ENCODE results near the gene WDHD1. TPM values are rescaled to one million over a fixed set of nuclear protein-coding genes. Genes with fewer than 3 reads are reported as not detected.
"Not testable (repeated sequence)": the region's sequence is repeated elsewhere in the genome, so short reads cannot be mapped to it uniquely, and the experiment has no call there.

Gene WDHD1
- total and polyA plus RNA-seq, 4 donors, result 5.4 to 9.2 (median 7.8) TPM

DNA sequence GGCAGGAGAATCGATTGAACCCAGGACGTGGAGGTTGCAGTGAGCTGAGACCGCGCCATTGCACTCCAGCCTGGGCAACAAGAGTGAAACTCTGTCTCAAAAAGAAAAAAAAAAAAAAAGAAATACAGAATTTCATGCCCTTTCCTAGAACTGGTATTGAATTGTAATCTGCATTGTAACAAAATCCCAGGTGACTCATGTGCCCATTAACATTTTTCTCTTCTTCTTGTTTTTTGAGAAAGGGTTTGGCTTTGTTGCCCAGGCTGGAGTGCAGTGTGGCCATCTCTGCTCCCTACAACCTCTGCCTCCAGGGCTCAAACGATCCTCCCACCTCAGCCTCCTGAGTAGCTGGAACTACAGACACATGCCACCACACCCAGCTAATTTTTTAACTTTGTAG is 100.3 kb downstream of the WDHD1 start:
- DNase-seq (ENCODE audit: low read depth in 4 of 6, low spot score in 6 of 6); H3K4me3 ChIP-seq (ENCODE audit: low read depth, low read length); H3K36me3 ChIP-seq (ENCODE audit: control insufficient read depth, insufficient read depth, low read length); H3K27ac ChIP-seq (ENCODE audit: low read depth, low read length); H3K27me3 ChIP-seq (ENCODE audit: control insufficient read depth, insufficient read depth, low read length); H3K9me3 ChIP-seq (ENCODE audit: control insufficient read depth, insufficient read depth, low read length); H3K4me1 ChIP-seq (ENCODE audit: control insufficient read depth, insufficient read depth, low read length): not testable (repeated sequence)
- 83% methylated on average over 1 of the region's 5 CpGs for WGBS (ENCODE audit: insufficient coverage)

DNA sequence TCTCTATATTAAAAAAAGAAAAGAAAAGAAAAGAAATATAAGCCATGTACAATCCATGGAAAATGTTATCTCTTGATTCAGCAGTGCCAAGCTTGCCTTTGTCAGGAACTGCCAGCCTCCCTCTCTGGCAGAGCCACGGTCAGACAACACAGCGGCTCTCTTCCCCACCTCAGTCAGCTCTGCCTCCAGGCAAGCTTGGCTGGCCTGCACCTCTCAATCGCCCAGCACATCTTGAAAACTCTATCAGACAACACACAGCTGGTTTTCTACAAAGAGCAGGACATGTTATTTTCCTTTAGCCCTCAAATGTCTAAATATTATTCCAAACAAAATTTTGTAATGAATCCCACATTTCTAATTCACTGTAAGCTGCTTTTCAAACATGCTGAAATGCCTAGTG is 104.3 kb downstream of the WDHD1 start:
- no peaks in the 10 kb centered on the region for H3K9me3 ChIP-seq (ENCODE audit: control insufficient read depth, insufficient read depth, low read length)
- no peak overlapping the region for H3K4me3 ChIP-seq (ENCODE audit: low read depth, low read length)
- 69% methylated on average over 3 of the region's 3 CpGs for WGBS (ENCODE audit: insufficient coverage)
- H3K27me3 ChIP-seq (ENCODE audit: control insufficient read depth, insufficient read depth, low read length), result no peaks in the 10 kb centered on the region
- H3K4me1 ChIP-seq (ENCODE audit: control insufficient read depth, insufficient read depth, low read length), result no peaks in the 10 kb centered on the region
- no peak overlapping the region for H3K27ac ChIP-seq (ENCODE audit: low read depth, low read length)
- H3K36me3 ChIP-seq (ENCODE audit: control insufficient read depth, insufficient read depth, low read length), result no peaks in the 10 kb centered on the region
- no peak for DNase-seq (ENCODE audit: low read depth in 4 of 6, low spot score in 6 of 6)

DNA sequence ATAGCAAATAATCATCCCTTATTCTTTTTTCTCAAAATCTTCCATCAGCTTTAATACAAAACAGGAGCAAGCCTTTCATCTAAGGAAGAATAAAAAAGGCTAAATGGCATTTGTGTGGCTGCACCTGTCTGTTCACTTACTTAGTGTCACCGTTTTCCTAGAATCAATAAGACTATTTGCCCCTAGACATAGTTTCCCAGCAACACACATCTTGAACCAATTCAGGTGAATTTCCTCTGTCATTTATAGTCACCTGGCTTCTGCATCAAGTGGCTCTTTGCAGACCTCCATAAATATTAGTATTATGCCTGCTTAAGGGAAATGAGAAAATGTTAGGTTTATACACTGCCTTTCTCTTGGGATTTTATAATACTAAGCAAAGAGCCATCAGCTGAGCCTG is 106.8 kb downstream of the WDHD1 start:
- Histone ChIP-seq H3K27ac (ENCODE audit: low read depth, low read length) (no peak overlapping the region), H3K36me3 (ENCODE audit: control insufficient read depth, insufficient read depth, low read length) (no peaks in the 10 kb centered on the region), H3K4me1 (ENCODE audit: control insufficient read depth, insufficient read depth, low read length) (no peaks in the 10 kb centered on the region), H3K27me3 (ENCODE audit: control insufficient read depth, insufficient read depth, low read length) (no peaks in the 10 kb centered on the region), H3K9me3 (ENCODE audit: control insufficient read depth, insufficient read depth, low read length) (no peaks in the 10 kb centered on the region), H3K4me3 (ENCODE audit: low read depth, low read length) (no peak overlapping the region)
- peak in 1 of 6 donors; percentile 17 for DNase-seq (ENCODE audit: low read depth in 4 of 6, low spot score in 6 of 6)
- no CpG with 5 or more reads among the region's 1 CpG for WGBS (ENCODE audit: insufficient coverage)

DNA sequence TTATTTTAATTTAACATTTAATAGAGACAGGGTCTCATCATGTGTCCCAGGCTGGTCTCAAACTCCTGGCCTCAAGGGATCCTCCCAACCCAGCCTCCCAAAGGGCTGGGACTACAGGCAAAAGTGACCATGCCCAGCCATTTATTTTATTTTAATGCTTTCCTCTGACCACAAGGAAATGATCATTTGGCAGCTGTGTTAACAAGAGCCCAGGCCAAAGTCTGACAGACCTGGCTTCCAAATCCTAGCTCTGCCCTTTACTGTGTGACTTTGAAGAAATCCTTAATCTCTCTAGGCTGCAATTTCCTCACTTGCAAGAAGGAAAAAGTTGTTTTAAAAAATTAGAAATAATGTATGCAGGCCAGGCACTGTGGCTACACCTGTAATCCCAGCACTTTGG is 107.6 kb downstream of the WDHD1 start:
- Histone ChIP-seq H3K9me3 (ENCODE audit: control insufficient read depth, insufficient read depth, low read length) (no peaks in the 10 kb centered on the region), H3K27ac (ENCODE audit: low read depth, low read length) (no peak overlapping the region), H3K36me3 (ENCODE audit: control insufficient read depth, insufficient read depth, low read length) (no peaks in the 10 kb centered on the region), H3K4me3 (ENCODE audit: low read depth, low read length) (no peak overlapping the region), H3K27me3 (ENCODE audit: control insufficient read depth, insufficient read depth, low read length) (no peaks in the 10 kb centered on the region), H3K4me1 (ENCODE audit: control insufficient read depth, insufficient read depth, low read length) (no peaks in the 10 kb centered on the region)
- DNase-seq (ENCODE audit: low read depth in 4 of 6, low spot score in 6 of 6), result no peak

DNA sequence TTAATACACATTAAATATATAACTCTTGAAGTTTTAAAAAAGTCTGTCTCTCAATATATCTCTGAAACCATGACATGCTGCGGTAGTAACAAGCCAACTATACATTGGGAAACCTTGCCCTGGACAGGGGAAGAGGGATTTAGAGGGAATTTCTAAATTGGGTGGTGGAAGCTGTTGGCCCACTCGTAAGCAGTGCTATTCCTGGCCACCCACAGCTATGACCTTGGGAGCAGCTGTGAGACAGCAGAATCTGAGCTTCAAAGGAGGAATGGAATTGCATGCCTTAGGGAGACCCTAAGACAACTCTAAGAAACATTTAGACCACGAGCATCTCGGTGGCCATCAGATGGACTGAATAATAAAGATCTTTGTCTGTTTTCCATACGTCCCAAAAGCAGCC is 108.5 kb downstream of the WDHD1 start:
- Histone ChIP-seq H3K9me3 (ENCODE audit: control insufficient read depth, insufficient read depth, low read length) (no peaks in the 10 kb centered on the region), H3K4me3 (ENCODE audit: low read depth, low read length) (no peak overlapping the region), H3K27ac (ENCODE audit: low read depth, low read length) (no peak overlapping the region), H3K36me3 (ENCODE audit: control insufficient read depth, insufficient read depth, low read length) (no peaks in the 10 kb centered on the region), H3K4me1 (ENCODE audit: control insufficient read depth, insufficient read depth, low read length) (no peaks in the 10 kb centered on the region), H3K27me3 (ENCODE audit: control insufficient read depth, insufficient read depth, low read length) (no peaks in the 10 kb centered on the region)
- 60% methylated on average over 1 of the region's 5 CpGs for WGBS (ENCODE audit: insufficient coverage)
- DNase-seq (ENCODE audit: low read depth in 4 of 6, low spot score in 6 of 6), result no peak

DNA sequence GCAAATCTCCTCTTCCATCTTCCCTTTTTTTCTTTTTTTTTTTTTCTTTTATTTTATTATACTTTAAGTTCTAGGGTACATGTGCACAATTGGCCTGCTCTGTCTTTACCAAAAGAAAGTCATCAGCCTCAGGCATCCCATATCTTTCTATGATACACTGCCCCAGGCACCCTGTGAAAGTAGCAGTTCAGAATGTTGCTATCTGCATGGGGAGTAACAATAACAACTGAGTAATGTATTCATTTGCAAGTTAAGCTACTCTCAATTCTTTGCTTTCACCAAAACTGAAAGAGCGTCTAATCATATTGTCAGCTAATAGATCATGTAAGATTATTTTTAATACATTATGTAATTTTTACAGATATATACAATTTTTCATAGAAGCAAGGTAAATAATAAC is 110.8 kb downstream of the WDHD1 start:
- no peaks in the 10 kb centered on the region for H3K36me3 ChIP-seq (ENCODE audit: control insufficient read depth, insufficient read depth, low read length)
- DNase-seq (ENCODE audit: low read depth in 4 of 6, low spot score in 6 of 6), result no peak
- no CpG with 5 or more reads among the region's 1 CpG for WGBS (ENCODE audit: insufficient coverage)
- H3K4me1 ChIP-seq (ENCODE audit: control insufficient read depth, insufficient read depth, low read length), result no peaks in the 10 kb centered on the region
- no peak overlapping the region for H3K27ac ChIP-seq (ENCODE audit: low read depth, low read length)
- H3K4me3 ChIP-seq (ENCODE audit: low read depth, low read length), result no peak overlapping the region
- H3K9me3 ChIP-seq (ENCODE audit: control insufficient read depth, insufficient read depth, low read length), result no peaks in the 10 kb centered on the region
- H3K27me3 ChIP-seq (ENCODE audit: control insufficient read depth, insufficient read depth, low read length), result no peaks in the 10 kb centered on the region

DNA sequence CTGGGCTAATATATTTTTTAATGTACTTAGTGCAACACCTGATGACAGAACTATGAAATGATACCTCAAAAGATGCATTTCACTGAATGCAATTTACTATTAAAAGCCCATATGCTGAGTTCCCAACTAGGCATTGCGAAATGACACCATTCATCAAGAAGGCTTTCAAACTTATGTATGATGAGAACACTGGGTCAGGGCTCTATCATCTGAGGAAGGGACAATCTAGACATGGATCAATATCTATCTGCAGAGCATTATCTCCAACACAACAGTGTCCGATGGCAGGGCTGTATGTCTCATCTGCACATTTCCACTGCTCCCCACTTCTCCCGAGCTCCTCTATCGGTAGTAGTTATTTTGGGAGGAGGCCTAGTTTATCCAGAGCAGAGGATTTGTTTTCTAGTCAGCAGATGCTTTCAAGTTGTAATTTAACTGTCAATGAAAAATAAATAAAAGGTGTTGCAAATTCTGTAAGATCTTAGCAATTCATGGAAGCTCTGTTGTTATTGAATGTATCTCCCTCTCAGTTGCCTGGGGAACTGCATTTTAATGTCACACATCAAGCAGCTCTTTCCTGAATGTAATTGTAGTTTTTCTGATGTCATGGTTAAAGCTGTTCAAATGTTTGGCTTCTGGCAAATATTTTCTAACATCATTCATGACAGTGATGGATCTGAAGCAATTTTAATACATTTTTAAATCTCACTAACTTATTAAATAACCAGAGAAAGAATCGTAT is 116.9 kb downstream of the WDHD1 start:
- H3K27ac ChIP-seq (ENCODE audit: low read depth, low read length), result no peak overlapping the region
- no peak overlapping the region for H3K4me3 ChIP-seq (ENCODE audit: low read depth, low read length)
- no peaks in the 10 kb centered on the region for H3K36me3 ChIP-seq (ENCODE audit: control insufficient read depth, insufficient read depth, low read length)
- peak in 1 of 6 donors; percentile 35 for DNase-seq (ENCODE audit: low read depth in 4 of 6, low spot score in 6 of 6)
- 80% methylated on average over 2 of the region's 5 CpGs for WGBS (ENCODE audit: insufficient coverage)
- no peaks in the 10 kb centered on the region for H3K4me1 ChIP-seq (ENCODE audit: control insufficient read depth, insufficient read depth, low read length)
- no peaks in the 10 kb centered on the region for H3K27me3 ChIP-seq (ENCODE audit: control insufficient read depth, insufficient read depth, low read length)
- H3K9me3 ChIP-seq (ENCODE audit: control insufficient read depth, insufficient read depth, low read length), result no peaks in the 10 kb centered on the region

DNA sequence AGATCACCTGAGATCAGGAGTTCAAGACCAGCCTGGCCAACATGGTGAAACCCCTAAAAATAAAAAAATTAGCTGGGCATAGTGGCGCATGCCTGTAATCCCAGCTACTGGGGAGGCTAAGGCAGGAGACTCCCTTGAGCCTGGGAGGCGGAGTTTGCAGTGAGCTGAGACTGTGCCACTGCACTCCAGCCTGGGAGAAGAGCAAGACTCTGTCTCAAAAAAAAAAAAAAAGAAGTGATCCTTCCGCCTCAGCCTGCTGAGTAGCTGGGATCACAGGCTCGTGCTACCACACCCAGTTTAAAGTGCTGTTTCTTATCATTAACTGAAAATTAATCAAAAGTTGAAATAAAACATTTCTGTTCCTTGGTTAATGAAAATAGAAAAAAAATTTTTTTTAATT is 117.9 kb downstream of the WDHD1 start:
- not testable (repeated sequence) for DNase-seq (ENCODE audit: low read depth in 4 of 6, low spot score in 6 of 6); H3K4me3 ChIP-seq (ENCODE audit: low read depth, low read length); H3K36me3 ChIP-seq (ENCODE audit: control insufficient read depth, insufficient read depth, low read length); H3K4me1 ChIP-seq (ENCODE audit: control insufficient read depth, insufficient read depth, low read length); H3K27me3 ChIP-seq (ENCODE audit: control insufficient read depth, insufficient read depth, low read length); H3K27ac ChIP-seq (ENCODE audit: low read depth, low read length); H3K9me3 ChIP-seq (ENCODE audit: control insufficient read depth, insufficient read depth, low read length)
- WGBS (ENCODE audit: insufficient coverage), result 100% methylated on average over 2 of the region's 4 CpGs

DNA sequence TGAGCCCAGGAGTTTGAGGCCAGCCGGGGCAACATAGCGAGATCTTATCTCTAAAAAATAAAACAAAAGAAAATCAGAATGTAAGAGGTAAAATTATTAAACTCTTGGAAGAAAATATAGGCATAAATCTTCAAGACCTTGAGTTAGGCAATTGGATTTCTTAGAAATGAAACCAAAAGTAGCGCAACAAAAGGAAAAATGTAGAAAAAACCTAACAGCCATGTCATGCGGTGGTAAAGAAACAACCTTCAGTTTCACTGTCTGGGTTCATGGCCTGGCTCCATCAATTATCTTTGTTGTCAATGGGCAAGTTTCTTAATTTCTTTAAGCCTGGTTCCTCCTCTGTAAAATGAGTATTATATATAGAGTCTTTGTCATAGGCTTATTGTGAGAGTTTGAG is 118.7 kb downstream of the WDHD1 start:
- no peak for DNase-seq (ENCODE audit: low read depth in 4 of 6, low spot score in 6 of 6)
- H3K4me3 ChIP-seq (ENCODE audit: low read depth, low read length), result no peak overlapping the region
- no peaks in the 10 kb centered on the region for H3K27me3 ChIP-seq (ENCODE audit: control insufficient read depth, insufficient read depth, low read length)
- no peaks in the 10 kb centered on the region for H3K36me3 ChIP-seq (ENCODE audit: control insufficient read depth, insufficient read depth, low read length)
- no peak overlapping the region for H3K27ac ChIP-seq (ENCODE audit: low read depth, low read length)
- peaks cover 2% of the 10 kb centered on the region for H3K4me1 ChIP-seq (ENCODE audit: control insufficient read depth, insufficient read depth, low read length)
- WGBS (ENCODE audit: insufficient coverage), result no CpG with 5 or more reads among the region's 4 CpGs
- no peaks in the 10 kb centered on the region for H3K9me3 ChIP-seq (ENCODE audit: control insufficient read depth, insufficient read depth, low read length)

DNA sequence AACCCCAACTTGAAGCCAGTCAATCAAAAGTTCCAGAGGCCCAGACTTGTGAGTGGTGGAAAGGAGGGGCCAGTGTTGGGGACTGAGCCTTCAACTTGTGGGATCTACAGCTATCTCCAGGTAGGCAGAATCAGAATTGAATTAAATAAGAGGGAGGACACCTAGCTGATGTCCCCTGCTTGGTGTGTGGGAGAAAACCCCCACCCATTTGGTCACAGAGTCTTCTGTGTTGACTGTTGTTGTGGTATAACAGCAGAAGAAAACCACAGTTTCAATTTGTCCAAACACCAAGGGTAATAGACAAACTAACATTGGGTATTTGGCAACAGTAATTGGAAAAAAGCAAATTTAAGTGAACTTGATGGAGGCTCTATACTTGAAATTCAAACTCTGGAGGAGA is 120.8 kb downstream of the WDHD1 start:
- H3K4me3 ChIP-seq (ENCODE audit: low read depth, low read length), result no peak overlapping the region
- no peak overlapping the region for H3K27ac ChIP-seq (ENCODE audit: low read depth, low read length)
- peaks cover 11% of the 10 kb centered on the region for H3K27me3 ChIP-seq (ENCODE audit: control insufficient read depth, insufficient read depth, low read length)
- no peaks in the 10 kb centered on the region for H3K36me3 ChIP-seq (ENCODE audit: control insufficient read depth, insufficient read depth, low read length)
- no peaks in the 10 kb centered on the region for H3K9me3 ChIP-seq (ENCODE audit: control insufficient read depth, insufficient read depth, low read length)
- no peak for DNase-seq (ENCODE audit: low read depth in 4 of 6, low spot score in 6 of 6)
- H3K4me1 ChIP-seq (ENCODE audit: control insufficient read depth, insufficient read depth, low read length), result peaks cover 17% of the 10 kb centered on the region

All from spinal cord (tissue), 10 donors.